T1000 (cell line): ENCODE data around the gene GABRR1.

Source experiments
- DNase-seq: peaks from one replicate; lab custom pipeline; 2025; ENCODE audit warnings: mixed read lengths; lab: John Stamatoyannopoulos, UW

The GABRR1 gene

GRCh38 chr6:89215391-89215790, 1.8 kb downstream of the GABRR1 start:
- DNase-seq, result no peak

DNA sequence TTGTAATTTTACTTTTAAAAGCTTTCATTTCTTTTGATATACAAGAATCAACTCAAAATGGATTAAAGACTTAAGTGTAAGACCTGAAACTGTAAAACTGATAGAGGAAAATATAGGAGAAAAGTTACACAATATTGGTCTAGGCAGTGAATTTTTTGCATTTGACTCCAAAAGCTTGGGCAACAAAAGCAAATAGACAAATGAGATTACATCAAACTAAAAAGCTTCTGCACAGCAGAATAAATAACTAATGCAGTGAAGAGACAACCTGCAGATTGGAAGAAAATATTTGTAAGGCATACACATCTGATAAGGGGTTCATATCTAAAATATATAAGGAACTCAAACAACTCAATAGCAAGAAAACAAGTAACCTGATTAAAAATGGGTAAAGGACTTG, 3.0 kb downstream of the GABRR1 start:
- DNase-seq, result no peak

- no peak for DNase-seq
Observed at GRCh38 chr6:89212472-89212871, 4.7 kb downstream of the GABRR1 start.

- no peak for DNase-seq
Observed at GRCh38 chr6:89209457-89209856, 7.7 kb downstream of the GABRR1 start.

GRCh38 chr6:89208551-89208950, 8.6 kb downstream of the GABRR1 start:
- no peak for DNase-seq

- no peak for DNase-seq
Observed at GRCh38 chr6:89205819-89206218, 11.3 kb downstream of the GABRR1 start.

DNA sequence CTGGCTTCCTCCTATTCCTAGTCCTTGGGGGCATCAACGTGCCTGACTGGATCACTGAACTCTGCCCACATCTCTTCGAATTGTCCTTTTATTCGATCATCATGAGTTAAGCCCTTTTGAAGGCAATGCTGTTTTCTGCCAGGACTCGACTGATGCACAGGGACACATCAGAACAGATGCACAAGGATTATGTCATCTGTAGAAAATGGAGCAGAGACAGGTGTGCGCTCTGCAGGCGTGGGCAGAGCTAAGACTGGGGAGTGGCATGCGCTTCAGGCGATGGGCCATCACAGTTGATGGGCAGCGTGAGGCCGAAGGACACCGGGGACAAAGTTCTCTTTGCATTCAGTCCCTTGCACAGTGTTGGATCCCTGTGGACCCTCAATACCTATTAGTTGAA, 13.1 kb downstream of the GABRR1 start:
- no peak for DNase-seq

GRCh38 chr6:89200706-89201215, 16.4 kb downstream of the GABRR1 start:
- DNase-seq, result no peak

- no peak for DNase-seq
Observed at GRCh38 chr6:89199579-89199978, 17.6 kb downstream of the GABRR1 start.

- DNase-seq, result no peak
Observed at GRCh38 chr6:89198235-89198634, 18.9 kb downstream of the GABRR1 start.

- DNase-seq, result no peak
Observed at GRCh38 chr6:89197141-89197540, 20.0 kb downstream of the GABRR1 start.

GRCh38 chr6:89194559-89194958, 22.6 kb downstream of the GABRR1 start:
- DNase-seq, result no peak

GRCh38 chr6:89190741-89191140, 26.4 kb downstream of the GABRR1 start:
- DNase-seq, result no peak

DNA sequence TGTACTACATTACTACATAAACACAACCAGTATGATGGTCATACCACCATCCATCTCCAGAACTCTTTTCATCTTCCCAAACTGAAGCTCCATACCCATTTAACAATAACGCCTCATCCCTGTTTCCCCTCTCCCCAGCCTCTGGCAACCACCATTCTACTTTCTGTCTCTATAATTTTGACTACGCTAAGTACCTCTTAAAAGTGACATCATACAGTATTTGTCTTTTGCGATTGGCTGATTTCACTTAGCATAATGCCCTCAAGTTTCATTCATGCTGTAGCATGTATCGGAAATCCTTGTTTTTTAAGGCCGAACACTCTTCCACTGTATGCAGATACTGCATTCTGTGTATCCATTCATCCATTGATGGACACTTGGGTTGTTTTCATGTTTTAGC, 29.7 kb downstream of the GABRR1 start:
- DNase-seq, result no peak

- DNase-seq, result no peak
Observed at GRCh38 chr6:89186762-89187161, 30.4 kb downstream of the GABRR1 start.

DNA sequence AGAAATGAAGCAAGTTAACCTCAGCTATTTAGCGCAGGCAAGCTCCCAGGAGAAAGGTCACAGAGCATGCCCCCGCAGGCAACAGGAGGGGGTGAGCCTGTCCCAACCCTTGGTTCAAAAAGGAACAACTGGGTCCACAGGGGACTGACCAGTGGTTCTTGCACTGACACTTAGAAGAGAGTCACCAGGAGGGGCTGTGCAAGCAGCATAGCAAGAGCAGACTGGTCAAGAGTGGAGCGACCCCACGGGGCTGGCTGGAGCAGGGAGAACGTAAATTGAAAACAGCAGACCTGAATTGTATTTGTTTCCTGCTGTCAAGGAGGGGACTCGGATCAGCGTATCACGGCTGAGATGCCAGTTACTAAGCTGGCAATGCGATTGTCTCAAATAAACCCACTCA, 32.8 kb downstream of the GABRR1 start:
- no peak for DNase-seq

DNA sequence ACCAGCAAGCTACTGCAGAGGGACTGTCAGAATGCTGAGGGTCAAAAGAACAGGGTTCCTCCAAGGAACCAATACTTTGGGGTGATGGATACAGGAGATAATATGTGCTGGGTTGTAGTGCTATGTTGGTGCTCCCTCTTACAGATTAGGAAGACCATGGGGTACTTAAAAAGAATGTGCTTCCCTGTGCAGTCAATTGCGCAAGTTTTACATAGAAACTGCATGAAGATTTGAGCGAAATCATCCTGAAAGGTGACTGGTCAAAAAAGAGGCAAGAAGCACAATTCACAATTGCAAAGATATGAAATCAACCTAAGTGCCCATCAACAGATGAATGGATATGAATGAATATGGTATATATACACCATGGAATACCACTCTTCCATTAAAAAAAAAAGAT, 33.9 kb downstream of the GABRR1 start:
- DNase-seq, result no peak

DNA sequence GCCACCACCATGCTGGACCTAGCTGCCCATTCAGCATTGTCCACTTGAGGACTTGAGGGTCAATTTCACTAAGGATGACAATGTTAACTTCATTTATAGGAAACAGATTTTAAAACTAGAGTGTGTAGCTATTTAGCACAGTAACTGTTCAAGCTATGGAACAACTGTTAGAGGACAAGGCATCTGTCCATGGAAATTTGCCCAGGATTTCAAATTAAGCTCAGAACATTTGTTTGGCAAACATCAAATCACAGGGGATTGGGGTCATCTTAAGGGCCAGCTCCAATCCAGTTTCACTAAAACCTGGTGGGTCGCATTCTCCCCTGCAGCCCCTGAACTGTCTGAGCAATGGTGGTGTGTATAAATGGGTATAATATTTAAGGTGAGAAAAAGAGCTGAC, 36.2 kb downstream of the GABRR1 start:
- DNase-seq, result no peak

DNA sequence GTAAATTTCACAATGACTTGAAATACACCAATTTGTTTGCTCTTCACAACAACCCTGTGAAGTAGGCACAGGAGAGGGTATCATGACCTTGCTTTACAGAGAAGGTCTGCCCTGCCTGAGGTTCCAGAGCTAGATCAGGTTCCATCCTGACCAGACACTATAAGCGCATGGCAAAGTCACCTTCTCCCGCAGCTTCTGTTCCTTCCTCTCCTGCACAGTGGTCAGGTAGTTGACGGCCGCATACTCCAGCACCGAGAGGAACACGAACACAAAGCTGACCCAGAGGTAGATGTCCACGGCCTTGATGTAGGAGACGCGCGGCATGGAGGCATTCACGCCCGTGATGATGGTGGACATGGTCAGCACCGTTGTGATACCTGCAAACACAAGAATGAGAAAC, 37.0 kb downstream of the GABRR1 start:
- DNase-seq, result no peak

- DNase-seq, result no peak
Observed at GRCh38 chr6:89173634-89174033, 43.5 kb downstream of the GABRR1 start.

DNA sequence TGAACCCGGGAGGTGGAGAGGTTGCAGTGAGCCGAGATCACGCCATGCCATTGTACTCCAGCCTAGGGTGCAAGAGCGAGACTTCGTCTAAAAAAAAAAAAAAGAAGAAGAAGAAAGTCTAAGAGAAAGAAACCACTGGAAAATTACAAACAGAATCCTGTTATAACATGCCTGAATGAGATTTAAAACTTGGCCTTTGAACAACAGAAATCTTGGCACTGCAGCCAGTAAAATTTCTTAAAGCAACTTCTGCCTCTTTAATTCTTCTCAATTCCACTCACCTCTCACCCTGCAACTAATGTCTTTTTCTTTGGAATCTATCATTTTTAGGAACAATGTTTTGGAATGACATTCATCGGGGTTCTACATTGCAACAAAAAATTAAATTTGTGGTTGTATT, 45.0 kb downstream of the GABRR1 start:
- no peak for DNase-seq

- no peak for DNase-seq
Observed at GRCh38 chr6:89162047-89162371, 55.1 kb downstream of the GABRR1 start.

DNA sequence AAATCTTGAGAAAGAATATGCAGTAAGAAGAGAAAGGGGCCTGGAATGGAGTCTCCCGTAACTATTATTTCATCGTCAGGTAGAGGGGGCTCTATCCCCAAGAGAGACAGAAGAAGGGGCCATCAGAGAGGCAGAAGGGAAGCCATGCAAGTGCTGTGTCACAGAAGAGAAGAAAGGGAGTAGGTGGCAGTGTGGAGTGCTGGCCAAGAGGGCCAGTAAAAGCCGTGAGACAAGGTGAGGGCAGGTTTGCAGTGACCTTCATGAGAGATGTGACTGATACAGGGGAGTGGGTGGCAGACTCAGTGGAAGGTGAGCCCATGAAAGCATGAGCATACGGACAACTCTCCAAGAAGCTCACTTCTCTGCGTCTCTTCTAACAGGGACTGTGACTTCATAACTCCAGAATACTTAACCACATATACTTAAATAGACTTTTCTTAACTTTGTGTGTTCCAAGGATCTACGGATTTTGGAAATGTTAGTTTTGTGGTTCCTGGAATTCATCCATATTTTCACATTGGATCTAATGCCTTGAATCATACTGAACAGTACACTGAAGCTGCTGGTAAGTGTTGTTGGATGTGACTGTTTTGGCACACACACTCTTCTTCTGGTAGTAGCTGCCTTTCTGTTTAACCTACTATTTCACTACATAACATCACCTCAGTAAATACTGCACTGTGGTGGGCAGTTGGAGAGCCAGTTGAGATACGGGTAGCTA, 55.7 kb downstream of the GABRR1 start:
- DNase-seq, result no peak

- no peak for DNase-seq
Observed at GRCh38 chr6:89160331-89161092, 56.6 kb downstream of the GABRR1 start.
